Measurements from ENCODE around the gene RHOV. TPM values are rescaled to one million over a fixed set of nuclear protein-coding genes. Genes with fewer than 3 reads are reported as not detected.

RHOV gene
- polyA plus RNA-seq, 2 of the 4 experiments (the other 2 are of a cell fraction) = 7.6 to 13.0 TPM

- FAIRE-seq (no peak), ATAC-seq (no peak), DNase-seq (ENCODE audit: low read depth in 1 of 2, low spot score in 1 of 2) (no peak)
- ChIA-PET CTCF (interaction anchor here (1.0 to 4.2 kb wide), 6 partner anchors 11 to 101 kb away, joined by 3 to 16 read pairs (median 6); partner anchors contain the start of genes DLL4 and VPS18), POLR2A (no interaction called here)
- TF ChIP-seq NPAS2 (CRISPR knock-in tag; IDR thresholded peaks at IDR 0.05; ENCODE audit: borderline replicate concordance) = no peak
- no peak for TF ChIP-seq CEBPB (IDR thresholded peaks at IDR 0.05)
- TF ChIP-seq TP53 (CRISPR knock-in tag; IDR thresholded peaks at IDR 0.05) = no peak
- no peak for TF ChIP-seq HES2 (IDR thresholded peaks at IDR 0.05)
- no peak for TF ChIP-seq FOXS1 (CRISPR knock-in tag; IDR thresholded peaks at IDR 0.05)
- no peak for TF ChIP-seq ZC3H11A (IDR thresholded peaks at IDR 0.05)
- no peak for TF ChIP-seq CBX2 (IDR thresholded peaks at IDR 0.05; ENCODE audit: borderline replicate concordance, low read depth)
- TF ChIP-seq CHD2 (IDR thresholded peaks at IDR 0.05; ENCODE audit: low read length, partially characterized antibody) = no peak
- TF ChIP-seq HMGXB4 (CRISPR knock-in tag; IDR thresholded peaks at IDR 0.05; ENCODE audit: borderline replicate concordance) = no peak
- no peak for TF ChIP-seq ESRRA (IDR thresholded peaks at IDR 0.05; ENCODE audit: borderline replicate concordance, low read length)
- TF ChIP-seq ATOH8 (CRISPR knock-in tag; IDR thresholded peaks at IDR 0.05; ENCODE audit: low read depth) = no peak
- no peak for TF ChIP-seq POLR2AphosphoS2 (conservative IDR thresholded peaks at IDR 0.05; ENCODE audit: low read length)
- no peak for TF ChIP-seq NFE2L2 (conservative IDR thresholded peaks at IDR 0.05; ENCODE audit: low read length)
- no peak for TF ChIP-seq EHF (CRISPR knock-in tag; IDR thresholded peaks at IDR 0.05)
- no peak for TF ChIP-seq PBX3 (IDR thresholded peaks at IDR 0.05)
- no peak for TF ChIP-seq HDAC2 (IDR thresholded peaks at IDR 0.05)
- 96% methylated on average over 9 of the region's 19 CpGs for WGBS (ENCODE audit: missing lambda C conversion rate)
- no peak overlapping the region for H3K4me2 ChIP-seq
- no peak overlapping the region for H3K27ac ChIP-seq
- H3K4me3 ChIP-seq = no peak overlapping the region
- H3K9me3 ChIP-seq = no peaks in the 10 kb centered on the region
- H3K4me1 ChIP-seq = no peaks in the 10 kb centered on the region
Measured at GRCh38 chr15:40918799-40919392, 44.9 kb upstream of the RHOV start.

GRCh38 chr15:40918146-40918798 lies 44.2 kb upstream of the RHOV start:
- ATAC-seq (no peak), FAIRE-seq (no peak)

More at GRCh38 chr15:40918146-40918798, 44.2 kb upstream of the RHOV start:
- no peaks in the 10 kb centered on the region for H3K9me3 ChIP-seq
- no peak for DNase-seq (ENCODE audit: low read depth in 1 of 2, low spot score in 1 of 2)
- no peak overlapping the region for H3K4me3 ChIP-seq
- H3K4me1 ChIP-seq = no peaks in the 10 kb centered on the region
- CTCF ChIA-PET = interaction anchor here (1.0 to 4.2 kb wide), 7 partner anchors 11 to 104 kb away, joined by 3 to 44 read pairs (median 4); partner anchors contain the start of gene DLL4
- TF ChIP-seq PBX3 (IDR thresholded peaks at IDR 0.05) = no peak
- no peak for TF ChIP-seq HOXB5 (CRISPR knock-in tag; IDR thresholded peaks at IDR 0.05)
- no peak for TF ChIP-seq ZC3H11A (IDR thresholded peaks at IDR 0.05)
- no peak for TF ChIP-seq BCL3 (IDR thresholded peaks at IDR 0.05)
- no peak for TF ChIP-seq RAD21 (conservative IDR thresholded peaks at IDR 0.05 in 1 of 2, IDR thresholded peaks at IDR 0.05 in 1 of 2)
- POLR2A ChIA-PET = no interaction called here
- no peak overlapping the region for H3K4me2 ChIP-seq
- no peak overlapping the region for H3K27ac ChIP-seq
- 50% methylated on average over 5 of the region's 15 CpGs for WGBS (ENCODE audit: missing lambda C conversion rate)

All from A549 (cell line).